NCI-H1417 (cell line): ENCODE data around the gene UBA1.

Source experiments
- DNase-seq, 3 experiments: peaks; one replicate each; lab custom pipeline; 2025; lab: John Stamatoyannopoulos, UW

UBA1 gene

DNA sequence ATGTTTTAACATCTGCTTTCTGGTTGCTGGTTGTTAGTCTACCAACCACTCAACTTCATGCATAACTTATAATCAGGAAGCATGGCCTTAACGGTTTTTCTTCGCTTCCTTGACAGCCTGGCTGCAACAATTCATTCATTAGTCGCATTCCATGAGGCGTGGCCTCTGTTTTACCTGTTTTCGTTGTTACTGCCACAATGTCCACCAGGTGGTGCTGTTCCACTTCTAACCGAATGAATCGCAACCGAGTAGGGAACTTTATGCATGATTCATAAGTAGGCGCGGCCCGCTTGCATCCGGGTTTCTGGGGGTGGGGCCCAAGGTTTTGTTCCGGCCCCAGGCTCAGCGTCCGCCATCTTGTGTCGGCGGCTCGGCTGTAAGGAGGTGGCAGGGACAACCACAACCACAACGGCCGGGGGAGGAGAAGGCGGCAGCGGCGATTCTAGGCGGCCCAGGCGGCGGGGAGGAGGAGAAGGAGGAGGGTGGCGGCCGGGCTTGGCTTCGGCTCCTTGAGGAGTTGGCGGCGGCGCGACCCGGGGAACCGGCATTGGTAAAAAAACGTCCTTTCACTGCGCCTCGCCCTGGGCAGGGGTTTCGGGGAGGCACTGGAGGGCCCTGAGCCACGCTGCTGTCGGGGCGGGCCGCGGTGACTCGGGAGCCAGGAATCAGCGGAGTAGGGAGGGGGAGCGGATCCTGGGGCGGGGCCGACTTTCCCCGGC is at the start of gene UBA1:
TSS of gene UBA1 (plus strand) at position 355 of the 719 bp plus-strand sequence. CDS start 4,974 bp downstream, outside the sequence.
- peak; percentile 97 to 100 (median 98) for DNase-seq

DNA sequence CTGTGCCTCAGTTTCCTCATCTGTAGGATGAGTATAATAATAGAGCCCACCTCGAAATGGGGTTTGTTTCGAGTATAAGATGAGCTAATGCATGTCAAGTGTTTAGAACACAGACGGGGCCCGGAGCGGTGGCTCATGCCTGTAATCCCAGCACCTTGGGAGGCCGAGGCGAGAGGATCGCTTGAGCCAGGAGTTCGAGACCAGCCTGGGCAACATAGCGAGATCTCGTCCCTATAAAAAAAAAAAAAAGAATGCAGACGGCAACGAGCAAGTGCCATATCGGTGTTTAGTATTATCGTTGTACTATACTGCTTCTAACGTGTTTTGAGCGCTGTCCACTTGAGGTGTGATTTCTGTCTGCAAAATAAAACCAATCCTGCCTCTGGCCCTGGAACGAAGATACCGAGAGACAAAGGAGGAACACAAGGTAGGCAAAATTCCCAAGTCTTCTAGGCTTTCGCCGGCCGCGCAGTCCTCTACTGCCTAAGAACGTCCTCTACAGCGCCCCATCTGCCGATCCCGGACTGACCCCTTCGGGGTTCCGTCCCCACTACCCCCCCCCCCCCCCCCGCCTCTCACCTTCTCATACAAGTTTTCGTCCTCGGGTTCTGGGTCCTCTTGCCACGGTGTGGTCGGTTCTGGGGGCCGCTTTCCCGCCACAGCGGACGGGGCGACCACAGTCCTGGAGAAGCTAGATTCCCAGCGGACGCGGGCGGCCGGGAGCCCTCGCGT is 49.6 kb upstream of the UBA1 start:
- DNase-seq: peak in 2 of 3 experiments; percentile 92 to 94

DNA sequence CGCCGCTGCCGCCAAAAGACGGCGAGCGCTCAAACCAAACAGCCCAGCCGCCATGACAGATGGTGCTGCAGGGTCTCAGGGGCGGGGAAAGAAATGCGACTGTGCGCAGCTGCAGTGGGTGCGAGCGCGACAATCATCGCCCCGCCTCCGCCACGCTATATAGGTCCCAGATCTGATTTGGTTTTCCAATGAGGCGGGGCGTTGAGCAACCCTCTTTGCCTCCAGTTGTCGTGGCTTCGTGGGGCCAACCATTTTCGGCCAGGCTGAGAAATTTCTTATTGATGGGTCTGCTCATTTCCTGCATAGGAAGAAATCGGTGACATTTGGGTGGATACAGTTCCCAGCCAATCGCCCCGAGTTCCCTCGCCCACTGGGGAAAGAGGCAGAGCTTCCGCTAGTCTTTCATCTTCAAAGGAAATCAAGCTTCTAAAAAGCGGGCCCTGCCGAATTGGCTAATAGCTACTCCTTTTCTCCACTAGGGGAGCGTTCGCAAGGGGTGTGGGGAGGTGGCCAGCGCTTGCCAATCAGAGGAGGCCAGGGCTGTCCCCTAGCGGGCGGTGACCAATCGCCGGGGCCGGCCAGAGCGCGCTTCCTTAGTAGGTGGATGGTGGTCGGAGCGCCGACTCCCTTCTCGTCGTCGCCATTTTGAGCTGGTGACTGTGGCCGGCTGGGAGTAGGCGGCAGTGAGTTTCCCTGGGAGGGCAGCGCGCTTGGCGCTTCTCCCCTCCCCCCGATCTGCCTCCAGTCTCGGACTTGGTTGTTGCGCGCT is 48.8 kb upstream of the UBA1 start, which contains the start of the genes NDUFB11 and RBM10:
TSS of gene NDUFB11 (minus strand) at position 77 of the 769 bp plus-strand sequence. CDS start at position 54, 23 bp downstream.
TSS of gene RBM10 (plus strand) at position 596 of the 769 bp plus-strand sequence. CDS start 2,261 bp downstream, outside the sequence.
- DNase-seq: peak; percentile 86 to 98 (median 95)

DNA sequence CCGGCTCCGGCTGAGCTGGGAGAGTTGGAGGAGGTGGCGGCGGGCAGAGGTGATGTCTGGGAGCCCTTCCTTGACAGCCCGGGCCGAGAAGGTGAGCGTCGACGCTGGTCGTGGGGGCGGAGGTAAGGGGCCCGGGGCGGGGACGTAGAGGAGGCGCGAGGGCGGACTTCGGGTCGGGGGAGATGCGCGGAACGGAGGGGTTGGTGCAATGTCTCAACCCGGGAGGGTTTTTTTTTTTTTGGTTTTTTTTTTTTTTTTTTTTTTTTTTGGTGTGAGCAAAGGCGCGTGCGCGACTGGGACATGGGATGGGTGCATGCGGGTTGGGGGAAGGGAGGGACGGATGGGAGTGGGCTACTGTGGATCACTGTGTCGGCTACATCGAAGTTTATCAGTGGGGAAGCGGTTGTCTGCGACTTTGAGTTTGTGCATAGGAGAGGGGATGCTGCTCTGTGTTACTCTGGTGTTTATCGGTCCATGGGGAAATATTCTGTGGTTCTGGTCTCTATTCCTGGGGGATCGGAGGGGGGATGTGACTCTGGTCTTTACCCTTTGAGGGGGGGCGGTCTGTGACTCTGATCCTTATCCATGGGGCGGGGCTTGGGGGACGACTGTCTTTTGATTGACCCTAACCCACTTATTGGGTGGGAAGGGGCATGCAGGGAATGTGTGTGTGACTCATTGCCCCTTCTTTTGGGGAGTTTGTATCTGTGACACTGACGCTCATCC is 48.1 kb upstream of the UBA1 start:
- peak; percentile 31 to 62 (median 31) for DNase-seq

DNA sequence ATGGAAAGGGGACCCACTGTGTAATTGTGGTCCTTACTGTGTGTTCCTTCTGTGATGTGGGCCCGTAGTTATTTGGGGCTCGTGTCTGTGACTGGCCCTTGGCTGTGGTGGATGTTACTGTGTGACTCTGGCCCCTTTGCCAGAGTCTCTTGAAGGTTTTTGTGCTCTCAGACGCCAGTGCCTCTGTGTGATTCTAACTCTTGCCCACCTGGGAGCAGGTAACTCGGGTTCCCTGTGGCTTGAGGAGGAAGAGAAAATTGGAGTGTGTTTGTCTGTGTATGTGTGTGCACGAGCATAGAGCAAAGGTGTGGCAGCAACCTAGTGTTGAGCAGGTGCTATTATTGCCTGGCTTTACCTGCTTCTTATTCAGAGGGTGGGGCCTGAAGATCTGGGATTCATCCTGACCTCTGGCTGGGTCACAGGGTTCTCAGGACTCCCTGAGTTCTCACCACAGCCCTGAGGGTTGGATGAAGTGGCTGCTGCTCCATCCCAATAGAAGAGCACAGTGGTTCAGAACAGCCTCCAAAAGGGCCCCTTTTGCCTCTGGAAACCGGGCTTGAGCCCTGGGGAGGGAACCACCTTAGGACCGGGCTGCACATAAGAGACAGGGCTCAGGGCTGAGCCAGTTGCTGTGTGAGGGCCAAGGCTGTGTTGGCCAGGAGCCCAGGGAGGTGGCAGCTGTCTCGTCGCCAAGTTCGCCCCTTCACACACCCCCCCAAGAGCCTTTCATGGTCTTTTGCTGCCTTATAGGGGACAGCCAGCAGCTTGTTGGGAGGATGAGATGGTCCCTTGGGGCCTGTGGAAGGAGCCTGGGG is 47.3 kb upstream of the UBA1 start:
- peak in 2 of 3 experiments; percentile 4 to 55 for DNase-seq

DNA sequence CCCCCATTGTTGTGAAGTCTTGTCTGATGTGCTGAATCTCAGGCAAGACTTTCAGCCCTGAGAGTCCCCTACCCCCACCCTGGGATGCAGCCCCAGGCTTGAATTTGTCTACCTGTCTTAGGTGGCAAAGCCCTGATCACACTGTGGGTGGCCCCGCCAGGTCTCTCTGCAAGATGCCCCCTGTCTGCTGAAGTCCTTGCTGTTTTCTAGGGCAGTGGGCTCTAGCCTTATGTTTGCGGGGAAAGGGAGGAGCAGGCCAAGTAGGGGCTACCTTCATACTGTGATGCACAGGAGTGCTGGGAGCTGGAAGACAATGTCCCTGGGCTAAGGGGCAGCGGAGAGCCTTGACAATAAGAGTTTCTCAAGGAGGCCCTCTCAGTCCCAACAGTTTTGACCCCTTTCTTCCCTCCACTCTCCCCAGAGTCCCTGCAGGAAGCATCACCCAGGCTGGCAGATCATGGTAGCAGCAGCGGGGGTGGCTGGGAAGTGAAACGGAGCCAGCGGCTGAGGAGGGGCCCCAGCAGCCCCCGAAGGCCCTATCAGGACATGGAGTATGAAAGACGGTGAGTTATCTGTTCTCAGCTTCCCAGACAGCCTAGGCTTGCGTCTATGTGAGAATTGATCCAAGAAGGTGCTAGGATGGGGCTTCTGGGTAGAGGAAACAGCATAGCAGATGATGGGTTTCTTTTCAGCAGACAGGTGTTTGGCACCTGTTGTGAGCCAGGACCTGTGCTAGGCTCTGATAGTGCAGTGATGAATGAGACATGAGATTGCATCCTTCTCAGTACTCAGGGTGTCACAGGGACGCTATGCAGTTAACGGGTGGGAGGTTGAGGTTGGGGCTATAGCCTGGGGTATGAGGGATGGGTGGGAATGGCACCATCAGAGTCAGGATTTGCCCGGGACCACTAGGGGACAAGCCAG is 46.4 kb upstream of the UBA1 start:
- DNase-seq: no peak

DNA sequence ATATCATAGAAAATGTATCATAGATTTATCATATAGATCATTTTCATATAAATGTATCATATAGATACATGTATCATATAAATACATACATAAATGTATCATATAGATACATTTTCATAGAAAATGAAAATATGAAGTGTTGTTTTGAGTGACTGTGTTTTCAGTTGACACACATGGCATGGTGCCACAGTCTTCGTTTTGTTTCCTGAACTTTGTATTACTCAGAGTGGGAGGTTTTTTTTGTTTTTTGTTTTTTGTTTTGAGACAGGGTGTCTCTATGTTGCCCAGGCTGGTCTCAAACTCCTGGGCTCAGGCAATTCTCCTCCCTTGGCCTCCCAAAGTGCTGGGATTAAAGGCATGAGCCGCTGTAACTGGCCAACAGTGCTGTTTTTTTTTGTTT is 44.7 kb upstream of the UBA1 start:
- DNase-seq: no peak

DNA sequence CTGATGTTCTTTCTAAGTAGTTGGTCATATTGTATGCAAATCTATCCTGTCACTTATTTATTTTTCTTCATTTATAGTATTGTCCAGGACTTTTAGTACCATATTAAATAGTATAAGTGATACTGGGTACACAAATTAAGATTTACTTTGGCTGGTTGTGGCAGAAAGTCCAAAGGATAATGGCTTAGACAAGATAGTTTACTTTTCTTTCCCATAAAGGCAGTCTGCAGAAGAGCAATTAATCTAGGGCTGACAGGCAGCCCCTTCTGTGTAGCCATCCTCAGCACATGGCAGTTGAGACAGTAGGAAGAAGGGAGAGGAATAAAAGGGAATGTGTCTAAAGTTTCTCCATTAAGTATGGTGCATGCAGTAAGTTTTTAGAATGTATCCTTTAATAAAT is 42.2 kb upstream of the UBA1 start:
- no peak for DNase-seq

DNA sequence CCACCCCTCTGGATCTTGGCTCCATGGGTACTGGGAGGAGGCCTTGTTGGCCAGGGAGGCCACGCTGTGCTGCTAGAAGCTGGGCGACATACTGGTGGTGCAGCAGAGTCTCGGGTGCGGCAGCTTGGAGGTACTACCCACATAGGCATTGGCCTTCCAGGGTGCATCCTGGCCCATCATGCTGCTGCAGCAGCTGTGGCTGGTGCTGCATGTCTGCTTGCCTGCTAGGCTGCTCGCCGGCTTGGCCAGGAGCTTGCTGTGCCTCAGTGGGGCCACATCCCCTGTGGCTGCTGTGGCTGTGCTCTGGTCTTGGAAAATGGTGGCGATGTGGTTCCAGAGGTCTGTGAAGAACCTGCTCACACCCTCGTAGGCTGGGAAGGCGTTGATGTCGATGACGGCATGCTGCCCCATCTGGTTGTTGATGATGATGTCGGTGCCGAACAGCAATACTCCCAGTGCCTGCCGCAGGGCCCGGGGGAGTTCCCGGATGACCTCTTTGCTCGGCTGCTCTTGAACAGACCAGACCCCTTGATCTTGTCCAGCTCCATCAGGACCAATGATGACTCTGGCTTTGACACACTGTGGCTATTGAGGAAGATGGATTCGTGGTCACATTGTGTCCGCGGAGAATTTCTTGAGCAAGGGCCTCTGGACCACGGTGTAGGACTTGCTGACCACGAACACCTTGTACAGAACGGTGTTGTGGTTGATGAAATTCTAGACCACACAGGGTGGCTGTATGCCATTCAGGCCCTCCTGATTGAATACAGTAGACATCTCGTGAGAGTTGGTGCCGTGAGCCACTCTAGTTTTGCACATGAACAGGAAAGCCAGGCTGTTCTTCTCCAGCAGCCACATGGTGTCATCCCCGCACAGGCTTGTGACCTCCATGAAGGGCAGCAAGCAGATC is 36.8 kb upstream of the UBA1 start:
- no peak for DNase-seq

DNA sequence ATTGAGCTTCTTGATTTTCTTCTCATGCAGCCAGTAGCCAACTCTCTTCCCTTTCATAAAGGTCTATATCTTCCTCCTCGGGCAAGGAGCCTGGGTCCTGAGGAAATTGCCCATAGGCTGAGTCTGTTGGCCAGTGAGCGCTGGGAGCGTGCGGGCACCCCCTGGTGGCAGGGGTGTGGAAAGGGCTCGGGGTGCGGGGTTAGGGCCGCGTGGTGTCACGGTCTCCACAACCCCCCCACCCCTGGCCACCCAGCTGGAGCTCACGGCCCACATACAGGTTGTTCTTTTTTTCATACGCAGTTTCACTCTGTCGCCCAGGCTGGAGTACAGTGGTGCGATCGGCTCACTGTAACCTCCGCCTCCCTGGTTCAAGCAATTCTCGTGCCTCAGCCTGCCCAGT is 35.5 kb upstream of the UBA1 start:
- DNase-seq: no peak

DNA sequence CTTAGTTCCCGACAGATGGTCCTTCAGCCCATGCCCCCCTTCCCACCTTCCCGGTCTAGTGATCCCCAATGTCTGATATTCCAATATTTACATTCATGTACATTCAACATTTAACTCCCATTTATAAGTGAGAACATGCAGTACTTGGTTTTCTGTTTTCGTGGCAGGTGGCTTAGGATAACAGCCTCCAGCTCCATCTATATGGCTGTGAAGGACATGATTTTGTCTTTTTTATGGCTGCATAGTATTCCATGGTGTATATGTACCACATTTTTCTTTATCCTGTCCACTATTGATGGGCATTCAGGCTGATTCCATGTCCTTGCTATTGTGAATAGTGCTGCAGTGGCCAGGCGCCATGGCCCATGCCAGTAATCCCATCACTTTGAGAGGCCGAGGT is 34.8 kb upstream of the UBA1 start:
- no peak for DNase-seq

DNA sequence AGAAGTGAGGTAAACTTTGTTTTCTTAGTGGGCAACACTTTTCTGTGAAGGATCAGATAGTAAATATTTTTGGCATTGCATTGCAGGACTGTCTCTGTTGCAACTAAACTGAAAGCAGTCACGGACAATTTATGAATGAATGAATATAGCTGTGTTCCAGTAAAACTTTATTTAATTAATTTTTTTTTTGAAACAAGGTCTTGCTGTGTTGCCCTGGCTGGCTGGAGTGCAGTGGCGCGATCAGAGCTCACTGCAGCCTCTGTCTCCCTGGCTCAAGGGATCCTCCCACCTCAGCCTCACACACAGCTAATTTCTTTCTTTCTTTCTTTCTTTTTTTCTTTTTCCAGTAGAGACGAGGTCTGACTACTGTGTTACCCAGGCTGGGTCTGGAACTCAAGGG is 32.8 kb upstream of the UBA1 start:
- no peak for DNase-seq

DNA sequence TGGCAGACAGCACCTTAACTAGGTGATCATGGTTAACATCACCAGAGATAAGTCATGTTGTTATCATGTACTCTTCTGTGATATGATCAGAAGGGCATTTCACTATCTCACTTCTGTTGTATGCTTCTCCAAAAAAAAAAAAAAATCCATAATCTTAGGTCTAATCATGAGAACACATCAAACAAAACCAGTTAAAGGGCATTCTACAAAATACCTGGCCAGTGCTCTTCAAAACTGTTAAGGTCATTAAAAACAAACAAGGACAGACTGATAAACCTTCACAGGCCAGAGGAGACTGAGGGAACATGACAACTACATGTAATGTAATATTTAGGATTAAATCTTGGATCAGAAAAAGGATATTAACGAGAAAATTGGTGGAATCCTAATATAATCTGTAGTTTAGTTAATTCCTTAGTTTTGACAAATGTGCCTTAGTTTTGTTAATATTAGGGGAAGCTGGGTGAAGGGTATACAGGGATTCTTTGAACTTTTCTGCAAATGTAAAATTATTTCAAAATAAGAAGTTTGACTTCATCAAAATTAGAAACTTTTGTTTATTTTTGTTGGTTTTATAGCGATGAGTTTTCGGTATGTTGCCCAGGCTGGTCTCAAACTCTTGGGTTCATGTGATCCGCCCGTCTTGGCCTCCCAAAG is 30.6 kb upstream of the UBA1 start:
- no peak for DNase-seq

DNA sequence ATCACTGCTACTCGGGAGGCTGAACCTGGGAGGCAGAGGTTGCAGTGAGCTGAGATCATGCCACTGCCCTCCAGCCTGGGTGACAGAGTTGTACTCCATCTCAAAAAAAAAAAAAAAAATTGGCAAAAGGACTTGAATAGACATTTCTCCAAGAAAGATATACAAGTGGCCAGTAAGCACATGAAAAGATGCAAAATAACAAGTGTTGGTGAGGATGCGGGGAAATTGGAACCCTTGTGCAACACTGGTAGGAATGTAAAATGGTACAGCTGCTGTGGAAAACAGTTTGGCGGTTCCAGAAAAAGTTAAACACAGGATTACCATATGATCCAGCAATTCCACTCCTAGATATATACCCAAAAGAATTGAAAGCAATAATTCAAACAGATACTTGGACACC is 29.2 kb upstream of the UBA1 start:
- no peak for DNase-seq

DNA sequence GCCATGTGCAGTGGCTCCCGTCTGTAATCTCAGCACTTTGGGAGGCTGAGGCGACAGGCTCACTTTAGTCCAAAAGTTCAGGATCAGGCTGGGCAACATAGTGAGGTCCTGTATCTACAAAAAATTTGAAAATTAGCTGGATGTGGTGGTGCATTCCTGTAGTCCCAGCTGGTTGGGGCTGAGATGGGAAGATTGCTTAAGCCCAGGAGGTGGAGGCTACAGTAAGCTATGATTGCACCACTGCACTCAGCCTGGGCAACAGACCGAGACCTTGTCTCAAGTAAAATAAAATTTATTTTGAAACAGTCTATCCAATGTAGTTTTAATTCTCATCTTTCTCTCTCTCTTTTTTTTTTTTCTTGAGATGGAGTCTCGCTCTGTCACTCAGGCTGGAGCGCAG is 27.5 kb upstream of the UBA1 start:
- DNase-seq: no peak

DNA sequence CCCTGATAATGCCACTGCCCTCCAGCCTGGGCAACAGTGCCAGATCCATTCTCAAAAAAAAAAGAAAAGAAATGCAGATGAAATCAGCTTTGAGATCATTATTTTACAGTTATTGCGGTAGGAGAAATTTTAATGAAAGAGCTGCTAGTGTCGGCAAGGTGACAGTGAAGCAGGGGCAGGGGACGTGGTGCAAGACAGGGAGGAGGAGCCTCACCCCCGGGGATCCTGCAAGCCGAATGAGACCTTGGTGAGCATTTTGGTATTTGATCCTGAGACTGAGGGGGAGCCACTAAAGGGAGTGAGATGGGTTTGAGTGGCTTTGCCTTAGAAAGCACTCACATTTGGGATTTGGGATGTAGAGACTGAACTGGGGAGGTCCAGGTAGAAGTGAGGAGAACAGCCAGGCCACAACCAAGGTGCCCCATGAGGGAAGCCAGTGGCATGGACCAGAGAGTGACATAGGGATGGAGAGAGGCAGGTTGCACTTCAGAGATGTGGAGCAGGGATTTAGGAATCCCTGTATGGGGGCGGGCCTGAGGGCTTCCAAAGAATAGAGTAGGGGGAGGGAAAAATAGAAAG is 25.0 kb upstream of the UBA1 start:
- DNase-seq: no peak

DNA sequence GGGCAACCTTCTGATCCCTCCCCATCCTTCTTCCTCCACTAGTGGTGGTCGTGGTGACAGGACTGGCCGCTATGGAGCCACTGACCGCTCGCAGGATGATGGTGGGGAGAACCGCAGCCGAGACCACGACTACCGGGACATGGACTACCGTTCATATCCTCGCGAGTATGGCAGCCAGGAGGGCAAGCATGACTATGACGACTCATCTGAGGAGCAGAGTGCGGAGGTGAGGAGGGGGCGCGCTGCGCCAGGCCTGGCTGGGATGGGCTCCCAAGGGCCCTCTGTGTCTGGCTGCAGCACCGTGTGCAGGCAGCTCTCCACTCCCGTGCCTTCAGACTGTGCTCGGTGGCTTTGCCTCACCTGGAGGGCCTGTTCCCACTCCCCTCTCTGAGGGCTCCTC is 24.4 kb upstream of the UBA1 start:
- DNase-seq: no peak
